ENCODE results near the gene MFAP4.
"Not testable (repeated sequence)": the region's sequence is repeated elsewhere in the genome, so short reads cannot be mapped to it uniquely, and the experiment has no call there.

MFAP4 gene

GRCh38 chr17:19369846-19370492 is 17.0 kb downstream of the MFAP4 start:
- DNase-seq = peak; percentile 62 to 71

GRCh38 chr17:19369107-19369778 is 17.7 kb downstream of the MFAP4 start:
- DNase-seq = no peak

- DNase-seq = no peak
These were observed 18.8 kb downstream of the MFAP4 start for GRCh38 chr17:19368229-19368628.

- no peak for DNase-seq
These were observed 20.4 kb downstream of the MFAP4 start for GRCh38 chr17:19366637-19366972.

GRCh38 chr17:19365833-19366636 is 21.0 kb downstream of the MFAP4 start:
- DNase-seq = no peak

GRCh38 chr17:19365499-19365817 is 21.5 kb downstream of the MFAP4 start:
- DNase-seq = no peak

GRCh38 chr17:19364699-19365498 is 22.1 kb downstream of the MFAP4 start:
- no peak for DNase-seq

- DNase-seq = no peak
These were observed 23.4 kb downstream of the MFAP4 start for GRCh38 chr17:19363460-19364035.

- DNase-seq = no peak
These were observed 23.9 kb downstream of the MFAP4 start for GRCh38 chr17:19363114-19363438.

- DNase-seq = peak; percentile 94 to 96
These were observed 24.5 kb downstream of the MFAP4 start, which contains the start of gene B9D1 for GRCh38 chr17:19362277-19363113. B9D1 (minus strand) TSS chr17:19362723; CDS start chr17:19362569, 154 bp downstream.

- no peak for DNase-seq
These were observed 25.1 kb downstream of the MFAP4 start for GRCh38 chr17:19361944-19362276.

GRCh38 chr17:19361326-19361725 is 25.7 kb downstream of the MFAP4 start:
- no peak for DNase-seq

GRCh38 chr17:19360772-19361171 is 26.2 kb downstream of the MFAP4 start:
- no peak for DNase-seq

GRCh38 chr17:19359856-19360255 is 27.1 kb downstream of the MFAP4 start:
- no peak for DNase-seq

GRCh38 chr17:19359151-19359550 is 27.8 kb downstream of the MFAP4 start:
- DNase-seq = no peak

- DNase-seq = no peak
These were observed 29.2 kb downstream of the MFAP4 start for GRCh38 chr17:19357761-19358160.

- no peak for DNase-seq
These were observed 29.6 kb downstream of the MFAP4 start for GRCh38 chr17:19357351-19357750.

GRCh38 chr17:19354748-19355147 is 32.2 kb downstream of the MFAP4 start:
- DNase-seq = no peak

GRCh38 chr17:19353401-19353800 is 33.6 kb downstream of the MFAP4 start:
- DNase-seq = not testable (repeated sequence)

- DNase-seq = no peak
These were observed 38.2 kb downstream of the MFAP4 start for GRCh38 chr17:19348806-19349205.

GRCh38 chr17:19348081-19348650 is 38.8 kb downstream of the MFAP4 start:
- DNase-seq = no peak
